ENCODE measurements around the gene IL10RB. TPM values are rescaled to one million over a fixed set of nuclear protein-coding genes. Genes with fewer than 3 reads are reported as not detected.
A peak's percentile ranks its signal among the peaks of the same experiment; 100 is the strongest.

The IL10RB gene
- total and polyA plus RNA-seq, 10 of the 15 experiments (the other 5 are each of a cell fraction or from before 2014, with no cell fraction given): 15.0 to 55.1 (median 34.9) TPM

DNA sequence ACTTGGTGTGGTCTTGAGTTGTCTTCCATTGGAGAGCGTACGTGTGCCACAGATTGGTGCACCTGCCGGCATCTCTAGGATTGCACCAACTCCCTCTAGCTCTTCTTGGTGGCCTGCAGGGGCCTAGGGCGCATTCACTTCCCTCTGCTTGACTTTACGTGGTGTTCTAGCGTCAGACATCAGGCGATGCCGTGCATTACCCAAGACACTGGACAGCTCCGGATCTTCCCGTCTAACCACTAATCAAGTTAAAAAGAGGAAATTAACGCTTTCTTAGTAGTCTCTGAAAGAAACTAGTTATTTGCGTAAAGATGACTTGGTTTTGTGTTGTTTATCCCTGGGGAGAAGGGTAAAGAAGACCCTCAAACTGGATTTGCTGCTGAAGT is 510 bp upstream of the IL10RB start (continued):
- no peak for TF ChIP-seq E2F8 (IDR thresholded peaks at IDR 0.05; ENCODE audit: low read depth, partially characterized antibody)
- TF ChIP-seq HSF1 (IDR thresholded peaks at IDR 0.05; ENCODE audit: low read depth, low read length): no peak
- TF ChIP-seq, protein P1, sequence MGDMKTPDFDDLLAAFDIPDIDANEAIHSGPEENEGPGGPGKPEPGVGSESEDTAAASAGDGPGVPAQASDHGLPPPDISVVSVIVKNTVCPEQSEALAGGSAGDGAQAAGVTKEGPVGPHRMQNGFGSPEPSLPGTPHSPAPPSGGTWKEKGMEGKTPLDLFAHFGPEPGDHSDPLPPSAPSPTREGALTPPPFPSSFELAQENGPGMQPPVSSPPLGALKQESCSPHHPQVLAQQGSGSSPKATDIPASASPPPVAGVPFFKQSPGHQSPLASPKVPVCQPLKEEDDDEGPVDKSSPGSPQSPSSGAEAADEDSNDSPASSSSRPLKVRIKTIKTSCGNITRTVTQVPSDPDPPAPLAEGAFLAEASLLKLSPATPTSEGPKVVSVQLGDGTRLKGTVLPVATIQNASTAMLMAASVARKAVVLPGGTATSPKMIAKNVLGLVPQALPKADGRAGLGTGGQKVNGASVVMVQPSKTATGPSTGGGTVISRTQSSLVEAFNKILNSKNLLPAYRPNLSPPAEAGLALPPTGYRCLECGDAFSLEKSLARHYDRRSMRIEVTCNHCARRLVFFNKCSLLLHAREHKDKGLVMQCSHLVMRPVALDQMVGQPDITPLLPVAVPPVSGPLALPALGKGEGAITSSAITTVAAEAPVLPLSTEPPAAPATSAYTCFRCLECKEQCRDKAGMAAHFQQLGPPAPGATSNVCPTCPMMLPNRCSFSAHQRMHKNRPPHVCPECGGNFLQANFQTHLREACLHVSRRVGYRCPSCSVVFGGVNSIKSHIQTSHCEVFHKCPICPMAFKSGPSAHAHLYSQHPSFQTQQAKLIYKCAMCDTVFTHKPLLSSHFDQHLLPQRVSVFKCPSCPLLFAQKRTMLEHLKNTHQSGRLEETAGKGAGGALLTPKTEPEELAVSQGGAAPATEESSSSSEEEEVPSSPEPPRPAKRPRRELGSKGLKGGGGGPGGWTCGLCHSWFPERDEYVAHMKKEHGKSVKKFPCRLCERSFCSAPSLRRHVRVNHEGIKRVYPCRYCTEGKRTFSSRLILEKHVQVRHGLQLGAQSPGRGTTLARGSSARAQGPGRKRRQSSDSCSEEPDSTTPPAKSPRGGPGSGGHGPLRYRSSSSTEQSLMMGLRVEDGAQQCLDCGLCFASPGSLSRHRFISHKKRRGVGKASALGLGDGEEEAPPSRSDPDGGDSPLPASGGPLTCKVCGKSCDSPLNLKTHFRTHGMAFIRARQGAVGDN (IDR thresholded peaks at IDR 0.05): peak; percentile 22; the same call in 1 of the 2 replicates
- no peak for TF ChIP-seq ESRRA (IDR thresholded peaks at IDR 0.05; ENCODE audit: low read length)
- peak; percentile 46; the same call in 1 of the 2 replicates for TF ChIP-seq SREBF2 (IDR thresholded peaks at IDR 0.05; ENCODE audit: low read length)
- peak in 1 of 2 experiments; percentile 75; a peak in 1 of 4 replicates for TF ChIP-seq EP300 (IDR thresholded peaks at IDR 0.05; ENCODE audit: borderline replicate concordance in 1 of 2, control insufficient read depth in 1 of 2, low read depth in 2 of 2, low read length in 2 of 2)
- TF ChIP-seq ZZZ3 (IDR thresholded peaks at IDR 0.05; ENCODE audit: control insufficient read depth, insufficient read length, low read depth): no peak
- TF ChIP-seq RELA (IDR thresholded peaks at IDR 0.05; ENCODE audit: borderline replicate concordance, partially characterized antibody): no peak
- TF ChIP-seq USF2 (IDR thresholded peaks at IDR 0.05; ENCODE audit: borderline replicate concordance, low read depth, low read length): no peak
- peak in 1 of 2 experiments; percentile 23; a peak in 3 of 4 replicates for TF ChIP-seq IKZF2 (IDR thresholded peaks at IDR 0.05)
- no peak for TF ChIP-seq LARP7 (IDR thresholded peaks at IDR 0.05)
- TF ChIP-seq GABPA (IDR thresholded peaks at IDR 0.05; ENCODE audit: low read depth): no peak
- TF ChIP-seq SKIL (IDR thresholded peaks at IDR 0.05; ENCODE audit: low read depth, poor library complexity, severe bottlenecking): peak; percentile 42
- TF ChIP-seq ZNF274 (IDR thresholded peaks at IDR 0.05; ENCODE audit: insufficient read depth, insufficient read length): no peak
- 0 out of 2 replicates have a peak, but pooled peaks have one; percentile 30 for TF ChIP-seq MLLT1 (IDR thresholded peaks at IDR 0.05)
- no peak for TF ChIP-seq NFIC (IDR thresholded peaks at IDR 0.05; ENCODE audit: low read depth, low read length)
- no peak for TF ChIP-seq KLF5 (IDR thresholded peaks at IDR 0.05; ENCODE audit: partially characterized antibody)
